Measurements from ENCODE around the gene NCF4. TPM values are rescaled to one million over a fixed set of nuclear protein-coding genes. Genes with fewer than 3 reads are reported as not detected.
A peak's percentile ranks its signal among the peaks of the same experiment; 100 is the strongest.

Gene NCF4
- total and polyA plus RNA-seq, 2 of the 4 experiments (the other 2 are of a cell fraction) = not detected

- no peak overlapping the region for H2BK20ac ChIP-seq (ENCODE audit: low read depth, low read length)
- no peaks in the 10 kb centered on the region for H3K4me1 ChIP-seq (ENCODE audit: control insufficient read depth, insufficient read depth, low read length)
- H4K5ac ChIP-seq (ENCODE audit: low read depth, low read length) = no peak overlapping the region
- no peaks in the 10 kb centered on the region for H3K9me3 ChIP-seq (ENCODE audit: control insufficient read depth, insufficient read depth, low read length)
- no peak overlapping the region for H3K4me3 ChIP-seq (ENCODE audit: insufficient read depth, low read depth, low read length)
- H2BK120ac ChIP-seq (ENCODE audit: low read depth, low read length) = no peak overlapping the region
- no peak overlapping the region for H2AFZ ChIP-seq (replicated peaks; ENCODE audit: low read length, poor library complexity)
- no peaks in the 10 kb centered on the region for H3K36me3 ChIP-seq (ENCODE audit: control insufficient read depth, insufficient read depth, low read length)
- no TSS peak for BruUV-seq (replicated peaks)
- H2AK5ac ChIP-seq (ENCODE audit: low read depth, low read length) = no peak overlapping the region
- in situ Hi-C loops (cut with MboI; ENCODE audit: low sequenced_read_pairs) = no loop called here
- 72% methylated on average over 5 of the region's 11 CpGs; no CpG with 5 or more reads in 1 of the 2 experiments for WGBS, 2 experiments (ENCODE audit: extremely low coverage in 2 of 2, insufficient read length in 1 of 2)
- no peaks in the 10 kb centered on the region for H3K79me1 ChIP-seq (ENCODE audit: low read depth in 1 of 2, low read length in 2 of 2)
- H3K18ac ChIP-seq (ENCODE audit: low read depth, low read length) = no peak overlapping the region
- TF ChIP-seq RCOR1 (IDR thresholded peaks at IDR 0.05; ENCODE audit: insufficient replicate concordance, low read length) (no peak), RAD21 (IDR thresholded peaks at IDR 0.05; ENCODE audit: low read length) (no peak), MAFK (IDR thresholded peaks at IDR 0.05; ENCODE audit: low read depth, low read length) (no peak), FOS (IDR thresholded peaks at IDR 0.05; ENCODE audit: low read depth, low read length) (no peak), BHLHE40 (IDR thresholded peaks at IDR 0.05; ENCODE audit: low read depth, low read length) (no peak), POLR2A (IDR thresholded peaks at IDR 0.05; ENCODE audit: low read depth, low read length) (no peak), USF2 (IDR thresholded peaks at IDR 0.05; ENCODE audit: low read depth, low read length) (no peak), CTCF (conservative IDR thresholded peaks at IDR 0.05; ENCODE audit: low read depth, low read length) (no peak)
- dilution Hi-C loops (cut with HindIII; ENCODE audit: low sequenced_read_pairs, unreplicated experiment) = no loop called here
- no peak overlapping the region for H3K56ac ChIP-seq (ENCODE audit: extremely low read depth, insufficient read depth, low read length)
- H4K8ac ChIP-seq (ENCODE audit: low read depth in 2 of 2, low read length in 2 of 2) = no peak overlapping the region
- ATAC-seq (ENCODE audit: low read depth) (no peak), DNase-seq (no peak)
- H4K91ac ChIP-seq (ENCODE audit: insufficient read depth, low read depth, low read length) = no peak overlapping the region
- peak overlapping the region; percentile 61 for H2AK9ac ChIP-seq (replicated peaks; ENCODE audit: low read depth, low read length, poor library complexity)
- no peak overlapping the region for H3K23ac ChIP-seq (ENCODE audit: low read depth, low read length)
- POLR2A ChIA-PET (ENCODE audit: unreplicated experiment) = no interaction called here
- H3K4ac ChIP-seq (ENCODE audit: low read depth, low read length) = no peak overlapping the region
- peaks cover 15% of the 10 kb centered on the region for H3K27me3 ChIP-seq (ENCODE audit: control insufficient read depth, insufficient read depth, low read length)
- H3K9me1 ChIP-seq (ENCODE audit: insufficient read depth, low read length) = no peaks in the 10 kb centered on the region
- H3K27ac ChIP-seq (ENCODE audit: insufficient read depth, low read length) = no peak overlapping the region
- no peak overlapping the region for H2BK15ac ChIP-seq (ENCODE audit: low read depth, low read length)
- H4K20me1 ChIP-seq (ENCODE audit: insufficient read depth, low read length) = no peaks in the 10 kb centered on the region; the same call in 1 of the 2 replicates
- intact Hi-C loops (cut with micrococcal nuclease) = no loop called here
- no peak overlapping the region for H2BK5ac ChIP-seq (ENCODE audit: low read depth, low read length, poor library complexity, severe bottlenecking)
- H3K14ac ChIP-seq (replicated peaks; ENCODE audit: low read depth, low read length) = no peak overlapping the region
- H3K9ac ChIP-seq (ENCODE audit: low read depth, low read length) = no peak overlapping the region
- CTCF ChIA-PET = interaction anchor here (1.6 kb wide), 1 partner anchor 16 kb away, joined by 5 read pairs; no protein-coding TSS in a partner anchor
- H3K4me2 ChIP-seq (ENCODE audit: low read depth, low read length) = no peak overlapping the region
These were observed 10.9 kb downstream of the NCF4 start for GRCh38 chr22:36871669-36872081.

All from IMR-90 (cell line).